Measurements from ENCODE around the gene CSTF1.
A peak's percentile ranks its signal among the peaks of the same experiment; 100 is the strongest.
"Not testable (repeated sequence)": the region's sequence is repeated elsewhere in the genome, so short reads cannot be mapped to it uniquely, and the experiment has no call there.

Gene CSTF1

GRCh38 chr20:56395166-56395565 lies 2.7 kb downstream of the CSTF1 start:
- H3K4me1 ChIP-seq, result peaks cover 7% of the 10 kb centered on the region; the same call in 1 of the 2 replicates
- no peak for DNase-seq (ENCODE audit: low spot score in 2 of 2)
- in situ Hi-C loops (cut with MboI; ENCODE audit: low sequenced_read_pairs), result loop anchor here (10.0 to 25.0 kb wide), 2 partner anchors 190 to 992 kb away; partner anchors contain the start of gene RBM38
- peaks cover 57% of the 10 kb centered on the region for H3K36me3 ChIP-seq (replicated peaks)
- no peaks in the 10 kb centered on the region for H3K27me3 ChIP-seq (ENCODE audit: low read depth)
- no peaks in the 10 kb centered on the region for H3K9me3 ChIP-seq
- no peak overlapping the region for H3K4me3 ChIP-seq

GRCh38 chr20:56400001-56400640 lies 7.7 kb downstream of the CSTF1 start:
- H3K36me3 ChIP-seq (replicated peaks), result peaks cover 89% of the 10 kb centered on the region
- DNase-seq (ENCODE audit: low spot score in 2 of 2), result peak; percentile 42 to 74
- in situ Hi-C loops (cut with MboI; ENCODE audit: low sequenced_read_pairs), result no loop called here

GRCh38 chr20:56403465-56403864 lies 11.0 kb downstream of the CSTF1 start:
- DNase-seq (ENCODE audit: low spot score in 2 of 2), result no peak
- Histone ChIP-seq H3K9me3 (no peaks in the 10 kb centered on the region), H3K4me3 (no peak overlapping the region), H3K36me3 (replicated peaks) (peaks cover 87% of the 10 kb centered on the region), H3K4me1 (no peaks in the 10 kb centered on the region), H3K27me3 (ENCODE audit: low read depth) (no peaks in the 10 kb centered on the region)
- in situ Hi-C loops (cut with MboI; ENCODE audit: low sequenced_read_pairs), result no loop called here

More at GRCh38 chr20:56400001-56400640, 7.7 kb downstream of the CSTF1 start:
- Histone ChIP-seq H3K27me3 (ENCODE audit: low read depth) (no peaks in the 10 kb centered on the region), H3K9me3 (no peaks in the 10 kb centered on the region), H3K4me1 (no peaks in the 10 kb centered on the region), H3K4me3 (no peak overlapping the region)

- in situ Hi-C loops (cut with MboI; ENCODE audit: low sequenced_read_pairs); H3K4me3 ChIP-seq; H3K9me3 ChIP-seq; DNase-seq (ENCODE audit: low spot score in 2 of 2); H3K27me3 ChIP-seq (ENCODE audit: low read depth); H3K4me1 ChIP-seq: not testable (repeated sequence)
- peaks cover 81% of the 10 kb centered on the region for H3K36me3 ChIP-seq (replicated peaks)
These were observed 12.9 kb downstream of the CSTF1 start for GRCh38 chr20:56405356-56405755.

GRCh38 chr20:56406910-56407309 lies 14.5 kb downstream of the CSTF1 start:
- H3K9me3 ChIP-seq, result no peaks in the 10 kb centered on the region
- peaks cover 66% of the 10 kb centered on the region for H3K36me3 ChIP-seq (replicated peaks)
- in situ Hi-C loops (cut with MboI; ENCODE audit: low sequenced_read_pairs), result no loop called here
- peaks cover 4% of the 10 kb centered on the region; the same call in 1 of the 2 replicates for H3K4me1 ChIP-seq
- no peaks in the 10 kb centered on the region for H3K27me3 ChIP-seq (ENCODE audit: low read depth)
- no peak overlapping the region for H3K4me3 ChIP-seq
- no peak for DNase-seq (ENCODE audit: low spot score in 2 of 2)

- Histone ChIP-seq H3K4me1 (peaks cover 4% of the 10 kb centered on the region; the same call in 1 of the 2 replicates), H3K9me3 (no peaks in the 10 kb centered on the region), H3K27me3 (ENCODE audit: low read depth) (no peaks in the 10 kb centered on the region), H3K36me3 (replicated peaks) (peaks cover 49% of the 10 kb centered on the region), H3K4me3 (no peak overlapping the region)
- in situ Hi-C loops (cut with MboI; ENCODE audit: low sequenced_read_pairs), result no loop called here
- DNase-seq (ENCODE audit: low spot score in 2 of 2), result no peak
These were observed 17.1 kb downstream of the CSTF1 start for GRCh38 chr20:56409521-56409920.

GRCh38 chr20:56409956-56410355 lies 17.5 kb downstream of the CSTF1 start:
- Histone ChIP-seq H3K27me3 (ENCODE audit: low read depth) (no peaks in the 10 kb centered on the region), H3K36me3 (replicated peaks) (peaks cover 46% of the 10 kb centered on the region), H3K4me1 (peaks cover 4% of the 10 kb centered on the region; the same call in 1 of the 2 replicates), H3K4me3 (no peak overlapping the region), H3K9me3 (no peaks in the 10 kb centered on the region)
- in situ Hi-C loops (cut with MboI; ENCODE audit: low sequenced_read_pairs), result no loop called here
- no peak for DNase-seq (ENCODE audit: low spot score in 2 of 2)

GRCh38 chr20:56411287-56411686 lies 18.8 kb downstream of the CSTF1 start:
- H3K4me1 ChIP-seq; H3K27me3 ChIP-seq (ENCODE audit: low read depth); DNase-seq (ENCODE audit: low spot score in 2 of 2); H3K9me3 ChIP-seq; H3K4me3 ChIP-seq; in situ Hi-C loops (cut with MboI; ENCODE audit: low sequenced_read_pairs): not testable (repeated sequence)
- H3K36me3 ChIP-seq (replicated peaks), result peaks cover 33% of the 10 kb centered on the region

- H3K4me3 ChIP-seq, result no peak within 1 kb of the TSS
- in situ Hi-C loops (cut with MboI; ENCODE audit: low sequenced_read_pairs), result no loop called here
These were observed 19.5 kb downstream of the CSTF1 start, which contains the start of gene CASS4 for GRCh38 chr20:56411759-56412472. CASS4 (plus strand) TSS chr20:56412260; CDS start chr20:56412459, 199 bp downstream.

GRCh38 chr20:56412473-56412790 lies 20.0 kb downstream of the CSTF1 start:
- DNase-seq (ENCODE audit: low spot score in 2 of 2), result no peak

More at GRCh38 chr20:56411759-56412472, 19.5 kb downstream of the CSTF1 start, which contains the start of gene CASS4:
- H3K27me3 ChIP-seq (ENCODE audit: low read depth), result no peaks in the 10 kb centered on the region
- H3K36me3 ChIP-seq (replicated peaks), result peaks cover 27% of the 10 kb centered on the region
- H3K9me3 ChIP-seq, result no peaks in the 10 kb centered on the region
- peaks cover 4% of the 10 kb centered on the region; the same call in 1 of the 2 replicates for H3K4me1 ChIP-seq
- no peak for DNase-seq (ENCODE audit: low spot score in 2 of 2)

GRCh38 chr20:56412949-56413348 lies 20.5 kb downstream of the CSTF1 start:
- H3K36me3 ChIP-seq (replicated peaks), result peaks cover 17% of the 10 kb centered on the region
- H3K9me3 ChIP-seq, result no peaks in the 10 kb centered on the region
- no peak for DNase-seq (ENCODE audit: low spot score in 2 of 2)
- no peaks in the 10 kb centered on the region for H3K27me3 ChIP-seq (ENCODE audit: low read depth)
- in situ Hi-C loops (cut with MboI; ENCODE audit: low sequenced_read_pairs), result no loop called here
- no peak overlapping the region for H3K4me3 ChIP-seq
- H3K4me1 ChIP-seq, result peaks cover 4% of the 10 kb centered on the region; the same call in 1 of the 2 replicates

More at GRCh38 chr20:56412473-56412790, 20.0 kb downstream of the CSTF1 start:
- in situ Hi-C loops (cut with MboI; ENCODE audit: low sequenced_read_pairs), result no loop called here
- no peak overlapping the region for H3K4me3 ChIP-seq
- H3K4me1 ChIP-seq, result peaks cover 4% of the 10 kb centered on the region; the same call in 1 of the 2 replicates
- H3K27me3 ChIP-seq (ENCODE audit: low read depth), result no peaks in the 10 kb centered on the region
- H3K36me3 ChIP-seq (replicated peaks), result peaks cover 22% of the 10 kb centered on the region
- no peaks in the 10 kb centered on the region for H3K9me3 ChIP-seq

- H3K36me3 ChIP-seq (replicated peaks), result peaks cover 4% of the 10 kb centered on the region; the same call in 1 of the 2 replicates
These were observed 22.7 kb downstream of the CSTF1 start for GRCh38 chr20:56414842-56415765.

GRCh38 chr20:56417402-56417801 lies 25.0 kb downstream of the CSTF1 start:
- in situ Hi-C loops (cut with MboI; ENCODE audit: low sequenced_read_pairs), result no loop called here
- DNase-seq (ENCODE audit: low spot score in 2 of 2), result no peak
- Histone ChIP-seq H3K4me1 (no peaks in the 10 kb centered on the region), H3K36me3 (replicated peaks) (peaks cover 4% of the 10 kb centered on the region; the same call in 1 of the 2 replicates), H3K27me3 (ENCODE audit: low read depth) (no peaks in the 10 kb centered on the region), H3K4me3 (no peak overlapping the region), H3K9me3 (no peaks in the 10 kb centered on the region)

More at GRCh38 chr20:56414842-56415765, 22.7 kb downstream of the CSTF1 start:
- Histone ChIP-seq H3K4me3 (no peak overlapping the region), H3K9me3 (no peaks in the 10 kb centered on the region), H3K27me3 (ENCODE audit: low read depth) (no peaks in the 10 kb centered on the region), H3K4me1 (no peaks in the 10 kb centered on the region)
- DNase-seq (ENCODE audit: low spot score in 2 of 2), result no peak
- in situ Hi-C loops (cut with MboI; ENCODE audit: low sequenced_read_pairs), result no loop called here

Data from HAP-1 (cell line).